HUDEP-2 (cell line): ENCODE measurements around the gene UBE2I.
A peak's percentile ranks its signal among the peaks of the same experiment; 100 is the strongest.
"Not testable (repeated sequence)": the region's sequence is repeated elsewhere in the genome, so short reads cannot be mapped to it uniquely, and the experiment has no call there.

Source experiments
- DNase-seq, 76 experiments: peaks; one replicate each; lab custom pipeline; 2025; ENCODE audit not compliant: unreplicated experiment in 76 of 76; lab: John Stamatoyannopoulos, UW

UBE2I gene

DNA sequence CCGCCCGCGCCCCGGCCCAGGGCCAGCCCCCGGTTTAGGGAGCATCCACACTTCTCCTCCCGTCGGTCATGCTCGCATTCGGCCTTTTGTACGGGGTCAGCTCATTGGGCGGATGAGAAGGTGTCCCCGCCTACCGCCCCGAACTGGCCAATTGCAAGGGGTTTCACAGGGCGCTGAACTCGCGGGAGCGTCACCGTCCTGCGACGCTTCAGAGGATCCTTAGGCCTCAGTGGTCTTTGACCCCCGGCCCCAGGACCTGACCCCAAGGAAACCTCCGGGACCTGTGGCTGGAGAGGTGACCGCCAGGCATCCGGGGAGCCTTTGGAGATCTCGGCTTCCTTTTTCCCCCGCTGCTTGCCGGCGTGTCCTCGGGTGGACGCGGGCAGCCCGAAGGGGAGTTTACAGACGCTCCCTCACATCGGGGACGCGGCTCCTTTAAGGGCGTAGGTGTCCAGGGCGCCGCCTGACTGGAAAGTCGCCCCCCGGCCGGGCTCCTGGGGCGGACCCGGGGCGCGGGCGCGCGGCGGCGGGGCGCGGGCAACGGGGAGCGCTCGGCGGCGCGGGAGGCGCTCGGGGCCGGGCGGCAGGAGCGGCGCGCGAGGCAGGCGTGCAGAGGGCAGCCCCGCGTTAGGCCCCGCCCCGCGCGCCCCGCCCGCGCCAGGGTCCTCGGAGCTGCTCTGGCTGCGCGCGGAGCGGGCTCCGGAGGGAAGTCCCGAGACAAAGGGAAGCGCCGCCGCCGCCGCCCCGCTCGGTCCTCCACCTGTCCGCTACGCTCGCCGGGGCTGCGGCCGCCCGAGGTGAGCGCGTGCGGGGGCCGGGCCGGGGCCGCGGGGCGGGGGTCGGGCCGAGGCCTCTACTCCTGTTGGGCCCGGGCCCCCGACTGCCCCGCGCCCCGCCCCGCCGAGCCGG lies at the start of gene UBE2I:
UBE2I (plus strand) TSS at position 660 of the 909 bp plus-strand sequence. CDS start 4,395 bp downstream, outside the sequence.
- peak; percentile 57 to 99 (median 94) for DNase-seq

DNA sequence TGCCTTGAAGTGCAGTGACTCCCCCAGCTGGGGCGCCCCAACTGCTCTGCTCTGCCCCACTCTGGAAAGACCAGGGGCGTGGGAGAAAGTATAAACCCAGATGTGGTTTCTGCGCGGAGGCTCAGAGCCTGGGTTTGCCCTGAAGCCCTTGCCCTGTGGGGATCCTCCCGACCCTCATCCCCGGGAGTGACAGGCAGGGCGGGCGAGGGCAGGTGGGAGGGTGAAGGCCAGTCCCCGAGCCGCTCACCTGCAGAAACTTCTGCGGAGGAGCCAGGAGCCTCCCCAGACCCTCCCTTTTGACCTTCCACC lies 49.7 kb upstream of the UBE2I start:
- DNase-seq = no peak

DNA sequence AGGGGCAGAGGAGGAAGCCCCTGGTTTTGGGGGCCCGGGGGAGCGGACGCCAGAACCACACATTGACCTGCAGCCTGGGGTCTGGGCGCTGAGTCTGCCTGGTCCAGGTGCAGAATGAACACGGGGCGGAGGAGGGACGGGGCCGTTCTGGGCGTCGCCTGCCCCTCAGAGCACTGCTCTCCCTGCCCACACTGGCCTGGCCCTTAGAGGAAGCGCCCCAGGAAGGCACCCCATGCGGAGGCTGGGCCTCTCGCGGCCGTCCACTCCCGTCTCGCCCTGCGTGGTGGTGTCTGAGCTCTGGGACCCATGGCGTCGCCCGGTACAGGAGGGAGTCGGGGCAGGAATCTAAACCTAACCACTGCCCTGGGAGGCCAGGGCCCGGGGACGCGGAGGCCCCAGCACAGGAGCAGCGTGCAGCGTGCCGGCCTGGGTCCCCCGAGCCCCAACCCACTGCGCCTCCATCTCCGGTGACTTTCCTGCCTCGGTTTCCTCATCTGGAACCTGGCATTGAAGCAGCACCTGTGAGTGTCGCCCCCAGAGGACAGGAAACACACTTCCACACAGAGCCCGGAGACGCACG lies 49.2 kb upstream of the UBE2I start:
- DNase-seq = no peak

DNA sequence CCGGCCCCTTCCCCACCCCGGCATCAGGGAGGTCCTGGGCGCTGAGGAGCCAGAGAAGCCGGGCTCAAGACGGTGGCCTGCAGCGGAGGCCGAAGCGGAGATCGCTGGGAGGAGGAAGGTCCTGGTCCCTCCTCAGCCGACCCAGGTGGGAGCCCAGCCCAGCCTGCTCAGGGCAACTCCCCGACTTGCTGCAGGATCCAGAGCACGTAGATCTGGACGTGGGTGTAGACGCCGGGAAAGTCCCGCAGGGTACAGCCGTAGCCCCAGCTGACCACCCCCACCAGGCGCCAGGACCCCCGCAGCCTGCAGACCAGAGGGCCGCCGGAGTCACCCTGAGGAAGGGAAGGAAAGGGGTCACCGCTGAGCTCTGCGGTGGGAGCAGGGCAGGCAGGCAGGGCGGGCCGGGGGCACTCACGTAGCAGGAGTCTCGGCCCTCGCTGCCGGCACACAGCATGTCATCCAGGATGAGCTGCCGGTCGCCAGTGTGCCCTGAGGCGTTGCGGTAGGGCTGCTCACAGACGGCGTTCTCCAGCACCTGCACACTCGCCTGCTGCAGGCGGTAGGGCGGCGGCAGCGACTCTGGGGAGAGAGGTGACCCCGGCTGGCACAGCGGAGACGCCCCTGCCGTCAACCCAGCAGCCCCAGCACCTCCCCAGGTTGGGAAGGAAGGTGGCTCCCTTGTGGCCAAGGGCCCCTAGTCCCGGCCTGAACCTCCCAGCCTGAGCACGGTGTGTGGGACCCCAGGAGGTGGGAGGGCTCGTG lies 48.1 kb upstream of the UBE2I start:
- no peak for DNase-seq

DNA sequence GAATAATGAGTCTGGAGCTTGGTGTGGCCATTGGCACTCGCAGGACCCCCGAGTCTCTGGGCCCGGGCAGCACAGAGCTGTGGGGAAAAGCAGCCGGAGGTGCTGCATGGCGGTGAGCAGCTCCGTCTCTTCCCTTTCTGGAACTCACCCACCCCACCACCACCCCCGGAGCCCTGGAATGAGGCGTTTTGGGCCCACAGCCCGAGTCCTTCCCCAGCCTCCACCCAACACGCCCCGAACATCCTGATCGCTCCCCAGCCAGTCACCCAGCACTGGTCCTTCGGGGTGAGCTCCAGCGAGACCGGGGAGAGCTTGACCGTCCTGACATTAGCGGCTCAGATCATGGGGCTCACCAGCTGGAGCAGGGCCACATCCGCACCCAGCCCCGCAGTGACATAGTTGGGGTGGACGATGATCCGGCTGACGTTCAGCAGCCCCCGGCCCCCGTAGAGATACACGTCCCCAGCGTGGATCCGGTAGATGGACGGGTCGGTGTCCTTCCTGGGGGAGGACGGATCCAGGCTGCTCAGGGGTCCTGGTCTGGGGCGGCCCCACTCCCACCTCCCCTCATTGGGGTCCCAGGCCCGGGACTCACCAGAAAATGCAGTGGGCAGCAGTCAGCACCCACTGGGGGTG lies 47.1 kb upstream of the UBE2I start:
- DNase-seq = no peak

DNA sequence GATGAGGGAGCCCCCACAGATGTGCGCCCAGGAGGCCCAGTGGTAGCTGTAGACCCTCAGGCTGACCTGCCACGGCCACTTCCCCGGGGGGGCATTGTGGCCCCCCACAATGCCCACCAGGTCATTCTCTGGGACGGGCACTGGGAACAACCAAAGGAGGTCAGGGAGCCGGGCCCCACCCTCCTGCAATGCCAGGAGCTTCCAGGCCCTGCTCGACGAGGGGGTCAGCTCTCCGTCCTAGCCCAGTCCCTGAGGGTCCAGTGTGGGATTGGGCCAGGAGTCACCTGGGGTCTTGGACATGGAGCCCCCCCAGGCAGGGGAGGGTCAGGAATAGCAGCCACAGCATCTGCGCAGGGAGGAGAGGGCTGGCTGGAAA lies 46.6 kb upstream of the UBE2I start:
- no peak for DNase-seq

DNA sequence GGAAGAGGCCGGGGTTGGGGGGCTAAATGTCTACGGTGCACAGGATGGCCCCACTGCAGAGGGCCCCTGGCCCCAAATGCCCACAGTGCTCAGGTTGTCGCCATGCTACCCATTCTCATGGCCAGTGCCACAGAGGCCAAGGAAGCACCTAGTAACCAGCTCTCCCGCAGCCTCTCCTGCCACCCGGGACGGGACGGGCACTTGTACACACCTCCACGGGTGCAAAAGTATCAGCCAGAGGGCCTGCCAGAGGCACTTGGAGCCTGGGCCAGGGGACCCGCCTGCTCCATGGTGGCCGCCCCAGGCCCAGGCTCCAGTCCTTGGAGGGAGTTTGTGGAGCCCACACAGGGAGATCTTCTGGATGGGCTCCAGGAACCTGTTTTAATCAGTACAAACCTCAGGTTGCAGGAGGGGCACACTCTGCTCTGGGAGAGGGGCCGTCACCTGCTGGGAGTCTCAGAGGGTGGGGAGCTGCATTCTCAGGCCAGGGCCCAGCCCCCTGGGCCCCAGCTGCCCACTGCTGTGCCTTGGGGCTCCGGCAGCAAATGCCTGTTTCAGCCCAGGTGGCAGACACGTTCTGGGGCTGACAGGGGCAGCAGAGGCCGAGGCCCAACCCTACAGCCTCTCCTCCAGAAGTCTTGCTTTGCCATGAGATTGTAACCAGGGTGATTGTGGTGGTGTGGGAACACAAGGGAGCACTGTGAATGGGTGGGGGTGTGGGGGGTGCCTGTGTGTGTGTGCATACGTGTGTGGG lies 45.7 kb upstream of the UBE2I start:
- DNase-seq = no peak

DNA sequence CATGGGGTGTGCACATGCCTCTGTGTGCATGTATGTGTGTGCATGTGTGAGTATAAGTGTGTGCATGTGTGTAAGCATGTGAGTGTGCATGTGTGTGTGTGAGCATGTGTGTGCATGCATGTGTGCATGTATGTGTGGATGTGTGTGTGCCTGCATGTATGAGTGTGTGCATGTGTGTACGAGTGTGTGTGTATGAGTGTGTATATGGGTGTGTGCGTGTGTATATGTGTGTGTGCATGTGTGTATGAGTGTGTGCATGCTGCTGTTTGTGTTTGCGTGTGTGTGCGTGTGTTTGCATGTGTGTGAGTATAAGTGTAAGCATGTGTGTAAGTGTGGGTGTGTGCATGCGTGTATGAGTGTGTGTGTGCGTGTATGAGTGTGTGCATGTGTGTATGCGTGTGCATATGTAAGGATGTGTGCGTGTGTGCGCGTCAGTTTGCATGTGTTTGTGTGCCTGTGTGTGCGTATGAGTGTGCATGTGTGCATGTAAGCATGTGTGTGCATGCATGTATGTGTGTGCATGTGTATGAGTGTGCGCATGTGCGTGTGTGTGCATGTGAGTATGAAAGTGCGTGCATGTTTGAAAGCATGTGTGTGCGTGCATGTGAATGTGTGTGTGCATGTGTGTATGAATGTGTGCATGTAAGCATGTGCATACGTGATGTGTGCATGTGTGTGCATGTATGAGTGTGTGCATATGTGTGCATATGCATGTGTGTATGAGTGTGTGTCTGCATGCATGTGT lies 44.9 kb upstream of the UBE2I start:
- DNase-seq = no peak

DNA sequence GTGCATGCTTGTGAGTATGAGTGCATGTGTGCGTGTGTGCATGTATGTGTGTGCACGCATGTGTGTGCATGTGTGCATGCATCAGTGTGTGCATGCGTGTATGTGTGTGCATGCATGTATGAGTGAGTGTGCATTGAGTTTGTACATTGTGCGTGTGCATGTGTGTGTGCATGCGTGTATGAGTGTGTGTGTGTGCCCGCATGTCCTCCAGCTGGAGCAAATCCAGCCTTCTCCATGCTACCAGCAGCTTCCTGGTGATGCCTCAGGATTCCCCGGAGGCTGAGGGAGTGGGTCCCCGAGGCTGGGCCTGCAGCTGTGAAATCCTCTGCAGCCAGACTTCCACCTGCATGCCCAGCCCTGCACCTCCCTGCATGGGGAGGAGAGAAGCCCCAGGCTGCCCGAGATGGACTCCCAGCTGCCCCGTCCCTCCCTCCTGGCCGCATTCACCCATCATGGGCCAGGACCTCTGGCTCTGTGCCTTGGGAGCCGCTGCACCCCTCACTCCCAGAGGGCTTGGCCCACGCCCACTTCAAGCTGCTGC lies 44.3 kb upstream of the UBE2I start:
- DNase-seq = no peak

DNA sequence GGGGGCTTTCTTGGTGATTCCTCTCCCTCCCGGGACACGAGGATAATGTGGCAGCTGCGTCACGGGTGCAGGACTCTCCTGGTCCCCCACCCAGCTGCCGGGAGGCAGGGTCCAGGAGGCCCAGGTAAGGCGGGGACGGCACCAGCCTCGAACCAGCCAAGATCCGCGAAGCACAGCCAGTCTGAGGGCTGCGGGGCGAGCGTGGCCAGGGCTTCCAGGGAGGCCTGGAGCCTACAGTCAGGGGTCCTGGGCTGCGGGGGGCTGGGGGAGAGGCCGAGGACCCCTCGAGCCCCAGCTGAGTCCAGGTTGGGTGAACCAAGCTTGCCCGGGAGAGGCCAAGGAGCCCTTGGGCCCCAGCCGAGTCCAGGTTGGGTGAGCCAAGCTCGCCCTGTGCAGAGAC lies 43.6 kb upstream of the UBE2I start:
- DNase-seq = no peak

DNA sequence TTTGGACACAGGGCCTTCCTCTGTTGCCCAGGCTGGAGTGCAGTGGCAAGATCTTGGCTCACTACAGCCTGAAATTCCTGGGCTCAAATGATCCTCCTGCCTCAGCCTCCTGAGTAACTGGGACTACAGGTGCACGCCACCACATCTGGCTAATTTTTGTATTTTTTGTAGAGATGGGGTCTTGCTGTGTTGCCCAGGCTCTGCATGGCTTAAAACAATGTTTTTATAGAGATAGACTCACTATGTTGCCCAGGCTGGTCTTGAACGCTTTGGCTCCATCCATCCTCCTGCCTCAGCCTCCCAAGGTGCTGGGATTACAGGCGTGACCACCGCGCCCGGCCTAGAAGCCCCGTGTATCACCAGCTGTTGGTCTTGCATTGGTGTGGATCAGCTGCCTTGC lies 40.0 kb upstream of the UBE2I start:
- DNase-seq = not testable (repeated sequence)

DNA sequence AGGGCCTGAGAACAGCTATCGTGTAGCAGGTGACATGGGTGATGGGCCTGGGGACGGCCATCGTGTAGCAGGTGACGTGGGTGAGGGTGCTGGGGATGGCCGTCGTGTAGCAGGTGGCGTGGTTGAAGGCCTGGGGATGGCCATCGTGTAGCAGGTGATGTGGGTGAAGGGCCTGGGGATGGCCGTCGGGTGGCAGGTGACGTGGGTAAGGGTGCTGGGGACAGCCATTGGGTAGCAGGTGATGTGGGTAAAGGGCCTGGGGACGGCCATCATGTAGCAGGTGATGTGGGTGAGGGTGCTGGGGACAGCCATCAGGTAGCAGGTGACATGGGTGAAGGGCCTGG lies 38.1 kb upstream of the UBE2I start:
- no peak for DNase-seq

DNA sequence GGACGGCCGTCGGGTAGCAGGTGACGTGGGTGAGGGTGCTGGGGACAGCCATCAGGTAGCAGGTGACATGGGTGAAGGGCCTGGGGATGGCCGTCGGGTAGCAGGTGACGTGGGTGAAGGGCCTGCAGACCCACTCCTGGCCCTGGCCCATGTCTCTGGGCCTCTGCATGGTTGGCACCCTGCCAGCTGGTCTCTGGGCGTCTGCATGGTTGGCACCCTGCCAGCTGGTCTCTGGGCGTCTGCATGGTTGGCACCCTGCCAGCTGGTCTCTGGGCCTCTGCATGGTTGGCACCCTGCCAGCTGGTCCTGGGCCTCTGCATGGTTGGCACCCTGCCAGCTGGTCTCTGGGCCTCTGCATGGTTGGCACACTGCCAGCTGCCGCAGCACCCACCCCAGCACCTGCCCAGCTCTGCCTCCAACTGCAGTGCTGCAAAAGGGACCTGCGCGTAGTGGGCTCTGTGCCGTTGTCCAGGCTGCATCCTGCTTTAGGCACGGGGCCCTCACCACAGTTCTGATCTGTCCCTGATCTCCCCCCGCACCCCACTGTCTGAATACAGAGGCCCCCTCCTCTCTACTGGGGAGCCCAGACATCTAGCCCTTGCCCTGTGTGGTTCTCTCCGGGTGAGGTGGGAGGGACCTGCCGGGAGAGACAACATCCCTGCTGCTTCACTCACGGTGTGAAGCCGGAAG lies 37.6 kb upstream of the UBE2I start:
- peak in 56 of 76 experiments; percentile 3 to 82 (median 52) for DNase-seq

DNA sequence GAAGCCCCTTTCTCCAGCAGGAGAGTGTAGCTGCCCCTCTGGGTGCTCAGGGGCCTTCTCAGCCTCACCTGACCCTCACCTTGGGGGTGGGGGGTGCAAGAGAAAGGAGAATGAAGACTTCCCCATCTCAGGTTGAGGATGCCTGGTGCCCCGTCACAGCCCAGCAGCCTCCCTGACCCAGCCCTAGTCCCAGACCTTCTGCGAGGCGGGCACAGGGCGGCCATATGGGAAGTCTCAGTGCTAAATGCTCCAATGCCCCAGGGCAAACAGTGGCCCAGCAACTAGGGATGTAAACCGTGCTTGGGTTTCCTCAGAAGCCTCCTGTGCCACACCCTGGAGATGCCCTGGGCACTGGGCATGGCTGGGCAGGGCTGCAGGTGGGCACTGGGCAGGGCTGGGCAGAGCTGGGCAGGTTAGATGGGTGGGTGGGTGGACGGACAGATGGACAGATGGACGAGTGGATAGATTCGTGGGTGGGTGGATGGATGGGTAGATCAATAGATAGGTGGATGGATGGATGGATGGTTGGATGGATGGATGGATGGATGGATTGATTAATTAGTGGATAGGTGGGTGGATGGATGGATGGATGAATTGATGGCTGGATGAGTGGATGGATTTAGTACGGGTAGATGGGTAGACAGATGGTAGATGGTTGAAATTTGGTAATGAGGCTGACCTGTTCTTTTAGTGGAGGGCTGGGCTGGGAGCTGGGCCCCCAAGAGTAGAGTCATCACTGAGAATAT lies 36.8 kb upstream of the UBE2I start:
- no peak for DNase-seq

DNA sequence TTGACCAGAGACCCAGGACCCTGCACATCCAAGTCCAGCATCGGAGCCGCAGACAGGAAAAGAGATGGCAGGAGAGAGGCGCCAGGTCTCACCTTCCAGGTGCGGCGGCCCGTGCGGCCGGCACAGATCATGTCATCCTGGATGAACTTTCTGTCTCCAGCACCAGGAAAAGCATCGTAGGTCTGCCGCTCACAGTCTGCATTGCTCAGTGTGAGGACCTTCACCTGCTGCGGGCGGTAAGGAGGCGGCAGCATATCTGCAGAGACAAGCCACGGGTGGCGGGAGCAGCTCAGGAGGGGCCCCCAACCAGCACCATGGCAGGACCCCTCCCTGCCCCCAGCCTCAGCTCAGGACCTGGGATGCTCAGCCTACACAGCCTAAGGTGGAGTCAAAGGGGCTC lies 35.6 kb upstream of the UBE2I start:
- DNase-seq = no peak

DNA sequence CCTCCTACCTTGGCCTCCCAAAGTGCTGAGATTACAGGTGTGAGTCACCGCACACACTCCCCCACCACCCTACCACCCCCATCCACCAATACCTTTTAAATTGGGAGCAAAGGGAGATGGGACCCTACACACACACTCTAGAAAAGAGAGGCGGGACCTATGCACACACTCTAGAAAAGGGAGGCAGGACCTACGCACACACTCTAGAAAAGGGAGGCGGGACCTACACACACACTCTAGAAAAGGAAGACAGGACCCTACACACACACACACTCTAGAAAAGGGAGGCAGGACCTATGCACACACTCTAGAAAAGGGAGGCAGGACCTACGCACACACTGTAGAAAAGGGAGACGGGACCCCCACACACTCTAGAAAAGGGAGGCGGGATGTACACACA lies 34.7 kb upstream of the UBE2I start:
- no peak for DNase-seq

DNA sequence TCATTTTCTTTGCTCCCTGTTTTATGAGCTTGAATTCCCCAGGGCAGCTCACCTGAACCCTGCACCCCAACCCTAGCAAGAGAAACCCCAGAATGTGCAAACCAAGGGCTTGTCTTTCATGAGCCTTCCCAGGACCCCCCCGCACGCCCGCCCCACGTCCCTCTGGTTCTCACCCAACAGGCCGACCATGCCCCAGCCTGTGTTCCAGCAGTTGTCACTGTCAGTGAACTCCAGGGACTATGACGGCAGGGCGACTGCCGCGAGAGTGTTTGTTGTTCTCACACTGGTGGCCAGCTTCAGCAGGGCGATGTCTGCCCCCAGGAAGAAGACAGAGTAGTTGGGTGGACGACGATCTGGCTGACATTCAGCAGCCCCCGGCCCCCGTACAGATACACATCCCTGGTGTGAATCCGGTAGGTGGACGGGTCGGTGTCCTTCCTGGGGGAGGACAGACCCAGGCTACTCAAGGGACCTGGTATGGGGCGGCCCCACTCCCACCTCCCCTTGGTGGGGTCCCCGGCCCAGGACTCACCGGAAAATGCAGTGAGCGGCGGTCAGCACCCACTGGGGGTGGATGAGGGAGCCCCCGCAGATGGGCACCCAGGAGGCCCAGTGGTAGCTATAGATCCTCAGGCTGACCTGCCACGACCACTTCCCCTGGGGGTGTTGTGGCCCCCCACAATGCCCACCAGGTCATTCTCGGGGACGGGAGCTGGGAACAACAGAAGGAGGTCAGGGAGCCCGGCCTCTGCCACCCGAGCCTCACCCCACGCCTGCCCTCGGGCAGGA lies 33.5 kb upstream of the UBE2I start:
- no peak for DNase-seq

DNA sequence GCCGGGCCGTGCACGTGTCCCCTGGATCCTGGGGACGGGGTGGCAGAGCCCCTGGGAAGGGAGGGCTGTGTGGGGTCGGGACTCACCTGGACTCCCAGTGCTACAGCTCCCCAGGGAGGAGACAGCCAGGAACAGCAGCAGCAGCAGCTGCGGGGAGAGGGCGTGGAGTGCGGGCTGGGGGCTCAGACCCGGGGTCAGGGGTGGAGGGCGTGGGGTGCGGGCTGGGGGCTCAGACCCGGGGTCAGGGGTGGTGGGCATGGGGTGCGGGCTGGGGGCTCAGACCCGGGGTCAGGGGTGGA lies 32.9 kb upstream of the UBE2I start:
- DNase-seq = no peak
